T-helper 17 cell (primary cell): Measurements from ENCODE around the gene SCRN3. TPM values are rescaled to one million over a fixed set of nuclear protein-coding genes. Genes with fewer than 3 reads are reported as not detected.
A peak's percentile ranks its signal among the peaks of the same experiment; 100 is the strongest.
"Not testable (repeated sequence)": the region's sequence is repeated elsewhere in the genome, so short reads cannot be mapped to it uniquely, and the experiment has no call there.

ENCODE experiments used
- ATAC-seq: fragments of 150-1000 bp; cut with Tn5 transposase; 2 replicates; pipeline ENCODE4 v1.10.0; 2021; ENCODE audit warnings: mild to moderate bottlenecking, moderate library complexity
- DNase-seq, 3 donors: peaks; one replicate each; pipeline versions ENCODE4 v3.0.0 to v3.0.0-alpha.2; 2020 to 2021
- H3K9me3 ChIP-seq: one replicate; pipeline ENCODE4 v1.7.0; 2013; ENCODE audit warnings: low read length, mild to moderate bottlenecking; ENCODE audit not compliant: control insufficient read depth, poor library complexity, severe bottlenecking
- H3K27ac Mint-ChIP-seq: one replicate; pipeline ENCODE4 v1.8.0; 2022; ENCODE audit warnings: mild to moderate bottlenecking, moderate library complexity, mixed read lengths
- H3K27me3 Mint-ChIP-seq: one replicate; pipeline ENCODE4 v1.8.0; 2022; ENCODE audit warnings: mixed read lengths
- H3K36me3 Mint-ChIP-seq: one replicate; pipeline ENCODE4 v1.8.0; 2022; ENCODE audit warnings: low read depth, mixed read lengths
- H3K4me1 Mint-ChIP-seq: one replicate; pipeline ENCODE4 v1.8.0; 2022; ENCODE audit warnings: mild to moderate bottlenecking, mixed read lengths
- H3K4me3 Mint-ChIP-seq: one replicate; pipeline ENCODE4 v1.8.0; 2022; ENCODE audit warnings: mild to moderate bottlenecking, moderate library complexity, mixed read lengths
- total RNA-seq, 4 donors: library from RNA in 2 of 4; stranded (reverse) in 2 of 4; gene quantifications; one replicate each; pipeline ENCODE4 v1.2.3 and lab custom pipeline; 2022 to 2026

The SCRN3 gene, protein sequence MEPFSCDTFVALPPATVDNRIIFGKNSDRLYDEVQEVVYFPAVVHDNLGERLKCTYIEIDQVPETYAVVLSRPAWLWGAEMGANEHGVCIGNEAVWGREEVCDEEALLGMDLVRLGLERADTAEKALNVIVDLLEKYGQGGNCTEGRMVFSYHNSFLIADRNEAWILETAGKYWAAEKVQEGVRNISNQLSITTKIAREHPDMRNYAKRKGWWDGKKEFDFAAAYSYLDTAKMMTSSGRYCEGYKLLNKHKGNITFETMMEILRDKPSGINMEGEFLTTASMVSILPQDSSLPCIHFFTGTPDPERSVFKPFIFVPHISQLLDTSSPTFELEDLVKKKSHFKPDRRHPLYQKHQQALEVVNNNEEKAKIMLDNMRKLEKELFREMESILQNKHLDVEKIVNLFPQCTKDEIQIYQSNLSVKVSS
- total RNA-seq (10 to 100 TPM in 1 of 2 donors, 1 to 10 TPM in 1; 8.5 to 11.6 TPM), total RNA-seq (lab: John Stamatoyannopoulos, UW) (7.5 to 12.1 reads per million in 2 donors)

- no peaks in the 10 kb centered on the region for H3K9me3 ChIP-seq
- DNase-seq (peak; percentile 62 to 71 (median 64)), ATAC-seq (peak; percentile 90)
- H3K27me3 Mint-ChIP-seq, result no peaks in the 10 kb centered on the region
- peaks cover 25% of the 10 kb centered on the region for H3K4me1 Mint-ChIP-seq
- H3K36me3 Mint-ChIP-seq, result peaks cover 10% of the 10 kb centered on the region
- peak within 1 kb of the TSS; percentile 97 for H3K4me3 Mint-ChIP-seq
- peak within 1 kb of the TSS; percentile 98 for H3K27ac Mint-ChIP-seq
Measured at GRCh38 chr2:174395284-174395968, at the start of gene SCRN3. TSS of gene SCRN3 (plus strand) at chr2:174395730. CDS start at chr2:174398284, 2,554 bp downstream.

DNA sequence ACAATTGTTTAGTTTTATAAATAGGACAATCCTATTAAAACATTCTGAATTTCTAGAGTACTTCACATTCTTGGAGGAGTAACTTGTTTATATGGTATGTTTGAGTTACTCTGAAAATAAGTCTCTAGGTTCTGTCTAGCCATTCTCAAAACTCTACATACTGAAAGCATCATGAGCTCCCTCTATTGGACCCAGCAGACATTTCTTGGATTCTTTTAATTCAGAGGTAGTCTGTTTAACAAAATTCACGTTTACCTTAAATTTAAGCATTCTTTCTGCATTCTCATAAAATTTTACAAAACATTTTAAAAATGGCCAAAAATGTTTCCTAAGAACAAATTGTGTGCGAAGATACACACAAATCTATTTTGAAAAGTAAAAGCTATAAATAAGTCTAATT is 45.5 kb upstream of the SCRN3 start:
- Mint-ChIP-seq H3K36me3 (peaks cover 12% of the 10 kb centered on the region), H3K27ac (no peak overlapping the region), H3K4me1 (no peaks in the 10 kb centered on the region), H3K4me3 (no peak overlapping the region), H3K27me3 (peaks cover 13% of the 10 kb centered on the region)
- no peak for ATAC-seq
- no peak for DNase-seq
- no peaks in the 10 kb centered on the region for H3K9me3 ChIP-seq

DNA sequence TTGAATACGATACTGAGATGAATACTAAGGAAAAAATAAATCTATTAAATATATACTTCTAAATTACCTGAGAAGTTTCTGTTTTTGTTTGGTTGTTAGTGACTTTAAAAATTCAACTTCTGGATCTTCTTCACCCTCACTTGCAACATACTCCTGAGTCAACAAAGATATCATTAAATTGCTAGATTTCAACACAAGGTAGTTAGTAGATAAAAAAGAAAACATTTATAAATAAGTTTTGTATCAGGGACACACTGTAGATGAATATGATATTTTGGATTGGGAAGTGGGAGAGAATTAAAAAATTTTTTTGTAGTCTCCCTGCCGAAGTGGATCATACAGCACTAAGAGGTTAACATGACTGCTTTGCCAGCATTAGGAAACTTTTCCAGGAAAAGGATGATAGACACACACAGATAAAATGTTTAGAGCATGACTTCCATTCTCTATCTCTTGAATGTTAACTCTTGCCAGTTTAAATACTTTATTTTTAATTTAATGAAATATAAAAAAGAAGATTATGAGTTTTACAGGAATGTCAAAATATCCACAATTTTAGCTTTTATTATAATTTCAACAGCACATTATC is 44.8 kb upstream of the SCRN3 start:
- no peak overlapping the region for H3K4me3 Mint-ChIP-seq
- peaks cover 12% of the 10 kb centered on the region for H3K36me3 Mint-ChIP-seq
- H3K27me3 Mint-ChIP-seq, result peaks cover 8% of the 10 kb centered on the region
- ATAC-seq (no peak), DNase-seq (no peak)
- no peak overlapping the region for H3K27ac Mint-ChIP-seq
- no peaks in the 10 kb centered on the region for H3K9me3 ChIP-seq
- H3K4me1 Mint-ChIP-seq, result peaks cover under 1% of the 10 kb centered on the region

GRCh38 chr2:174353004-174353403 is 42.5 kb upstream of the SCRN3 start:
- Mint-ChIP-seq H3K27me3 (no peaks in the 10 kb centered on the region), H3K27ac (no peak overlapping the region), H3K4me3 (no peak overlapping the region), H3K4me1 (peaks cover 3% of the 10 kb centered on the region), H3K36me3 (peaks cover 14% of the 10 kb centered on the region)
- ATAC-seq, result no peak
- no peaks in the 10 kb centered on the region for H3K9me3 ChIP-seq
- DNase-seq, result no peak

DNA sequence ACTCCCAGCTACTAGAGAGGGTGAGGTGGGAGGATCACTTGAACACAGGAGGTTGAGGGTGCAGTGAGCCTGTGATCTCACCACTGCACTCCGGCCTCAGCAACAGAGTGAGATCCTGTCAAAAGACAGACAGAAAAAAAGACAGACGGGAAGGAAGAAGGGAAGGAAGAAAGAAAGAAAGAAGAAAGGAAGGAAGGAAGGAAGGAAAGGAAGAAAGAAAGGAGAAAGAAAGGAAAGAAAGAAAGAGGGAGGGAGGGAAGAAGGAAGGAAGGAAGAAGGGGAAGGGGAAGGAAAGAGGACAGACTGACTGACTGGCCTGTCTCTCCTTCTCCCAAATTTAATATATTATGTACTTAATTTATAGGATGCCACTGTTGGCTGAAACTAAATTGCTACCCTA is 39.2 kb upstream of the SCRN3 start:
- DNase-seq (no peak), ATAC-seq (no peak)
- peaks cover 8% of the 10 kb centered on the region for H3K36me3 Mint-ChIP-seq
- H3K4me1 Mint-ChIP-seq, result peaks cover 5% of the 10 kb centered on the region
- no peaks in the 10 kb centered on the region for H3K9me3 ChIP-seq
- no peaks in the 10 kb centered on the region for H3K27me3 Mint-ChIP-seq
- H3K4me3 Mint-ChIP-seq, result no peak overlapping the region
- peak overlapping the region; percentile 24 for H3K27ac Mint-ChIP-seq

DNA sequence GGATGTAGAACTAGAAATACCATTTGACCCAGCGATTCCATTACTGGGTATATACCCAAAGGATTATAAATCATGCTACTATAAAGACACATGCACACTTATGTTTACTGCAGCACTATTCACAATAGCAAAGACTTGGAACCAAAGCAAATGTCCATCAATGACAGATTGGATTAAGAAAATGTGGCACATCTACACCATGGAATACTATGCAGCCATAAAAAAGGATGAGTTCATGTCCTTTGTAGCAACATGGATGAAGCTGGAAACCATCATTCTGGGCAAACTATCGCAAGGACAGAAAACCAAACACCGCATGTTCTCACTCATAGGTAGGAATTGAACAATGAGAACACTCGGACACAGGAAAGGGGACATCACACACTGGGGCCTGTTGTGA is 35.9 kb upstream of the SCRN3 start:
- not testable (repeated sequence) for H3K9me3 ChIP-seq, H3K27ac Mint-ChIP-seq, H3K4me1 Mint-ChIP-seq, H3K4me3 Mint-ChIP-seq, ATAC-seq, H3K27me3 Mint-ChIP-seq, DNase-seq
- peaks cover 11% of the 10 kb centered on the region for H3K36me3 Mint-ChIP-seq

DNA sequence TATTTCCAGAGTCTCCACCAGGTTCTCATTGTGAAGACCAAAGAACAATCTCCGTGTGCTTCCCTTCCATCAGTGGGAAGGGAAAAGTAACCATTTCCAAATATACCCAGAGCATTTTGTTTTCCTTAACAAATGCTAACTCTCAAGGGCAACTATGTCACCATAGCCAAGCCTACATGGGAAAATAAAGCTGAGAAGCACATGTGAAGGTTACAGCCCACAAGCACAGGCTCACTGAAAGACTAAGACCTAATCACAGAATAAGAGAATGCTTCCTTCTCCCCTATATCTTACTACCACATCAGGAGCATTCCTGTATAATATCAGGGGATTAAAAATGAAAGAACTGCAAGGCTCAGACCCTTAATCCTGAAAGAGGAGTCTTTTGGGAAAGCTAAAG is 32.6 kb upstream of the SCRN3 start:
- no peak overlapping the region for H3K27ac Mint-ChIP-seq
- peaks cover 15% of the 10 kb centered on the region for H3K36me3 Mint-ChIP-seq
- no peak for ATAC-seq
- peaks cover 6% of the 10 kb centered on the region for H3K4me1 Mint-ChIP-seq
- DNase-seq, result no peak
- H3K4me3 Mint-ChIP-seq, result no peak overlapping the region
- no peaks in the 10 kb centered on the region for H3K27me3 Mint-ChIP-seq
- H3K9me3 ChIP-seq, result no peaks in the 10 kb centered on the region

DNA sequence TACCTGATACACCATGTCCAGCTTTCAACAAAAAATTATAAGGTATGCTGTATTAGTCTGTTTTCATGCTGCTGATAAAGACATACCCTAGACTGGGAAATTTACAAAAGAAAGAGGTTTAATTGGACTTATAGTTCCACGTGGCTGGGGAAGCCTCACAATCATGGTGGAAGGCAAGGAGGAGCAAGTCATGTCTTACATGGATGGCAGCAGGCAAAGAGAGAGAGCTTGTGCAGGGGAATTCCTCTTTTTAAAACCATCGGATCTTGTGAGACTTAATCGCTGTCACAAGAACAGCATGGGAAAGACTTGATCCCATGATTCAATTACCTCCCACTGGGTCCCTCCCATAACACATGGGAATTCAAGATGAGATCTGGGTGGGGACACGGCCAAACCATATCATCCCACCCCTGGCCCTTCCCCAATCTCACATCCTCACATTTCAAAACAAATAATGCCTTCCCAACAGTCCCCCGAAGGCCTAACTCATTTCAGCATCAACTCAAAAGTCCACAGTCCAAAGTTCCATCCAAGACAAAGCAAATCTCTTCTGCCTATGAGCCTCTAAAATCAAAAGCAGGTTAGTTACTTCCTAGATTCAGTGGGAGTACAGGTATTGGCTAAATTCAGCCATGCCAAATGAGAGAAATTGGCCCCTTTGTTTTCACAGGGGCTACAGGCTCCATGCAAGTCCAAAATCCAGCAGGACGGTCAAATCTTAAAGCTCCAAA is 31.9 kb upstream of the SCRN3 start:
- H3K36me3 Mint-ChIP-seq, result peaks cover 15% of the 10 kb centered on the region
- DNase-seq, H3K27me3 Mint-ChIP-seq, H3K4me1 Mint-ChIP-seq, H3K4me3 Mint-ChIP-seq, ATAC-seq, H3K9me3 ChIP-seq, H3K27ac Mint-ChIP-seq: not testable (repeated sequence)

- no peaks in the 10 kb centered on the region for H3K9me3 ChIP-seq
- H3K27ac Mint-ChIP-seq, result no peak overlapping the region
- DNase-seq (no peak), ATAC-seq (no peak)
- no peaks in the 10 kb centered on the region for H3K27me3 Mint-ChIP-seq
- peaks cover 18% of the 10 kb centered on the region for H3K36me3 Mint-ChIP-seq
- no peak overlapping the region for H3K4me3 Mint-ChIP-seq
- peaks cover 6% of the 10 kb centered on the region for H3K4me1 Mint-ChIP-seq
Measured at GRCh38 chr2:174364628-174365027, 30.9 kb upstream of the SCRN3 start.

DNA sequence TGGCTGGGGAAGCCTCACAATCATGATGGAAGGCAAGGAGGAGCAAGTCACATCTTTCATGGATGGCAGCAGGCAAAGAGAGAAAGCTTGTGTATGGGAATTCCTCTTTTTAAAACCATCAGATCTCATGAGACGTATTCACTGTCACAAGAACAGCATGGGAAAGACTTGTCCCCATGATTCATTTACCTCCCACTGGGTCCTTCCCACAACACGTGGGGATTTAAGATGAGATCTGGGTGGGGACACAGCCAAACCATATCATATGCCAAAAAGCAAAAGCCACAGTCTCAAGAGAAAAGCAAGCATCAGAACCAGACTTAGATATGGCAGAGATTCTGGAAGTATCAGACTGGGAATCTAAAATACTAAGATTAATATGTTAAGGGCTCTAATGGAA is 30.0 kb upstream of the SCRN3 start:
- Mint-ChIP-seq H3K27ac (no peak overlapping the region), H3K36me3 (peaks cover 18% of the 10 kb centered on the region), H3K4me3 (no peak overlapping the region), H3K4me1 (peaks cover 6% of the 10 kb centered on the region), H3K27me3 (no peaks in the 10 kb centered on the region)
- DNase-seq (no peak), ATAC-seq (no peak)
- H3K9me3 ChIP-seq, result no peaks in the 10 kb centered on the region

DNA sequence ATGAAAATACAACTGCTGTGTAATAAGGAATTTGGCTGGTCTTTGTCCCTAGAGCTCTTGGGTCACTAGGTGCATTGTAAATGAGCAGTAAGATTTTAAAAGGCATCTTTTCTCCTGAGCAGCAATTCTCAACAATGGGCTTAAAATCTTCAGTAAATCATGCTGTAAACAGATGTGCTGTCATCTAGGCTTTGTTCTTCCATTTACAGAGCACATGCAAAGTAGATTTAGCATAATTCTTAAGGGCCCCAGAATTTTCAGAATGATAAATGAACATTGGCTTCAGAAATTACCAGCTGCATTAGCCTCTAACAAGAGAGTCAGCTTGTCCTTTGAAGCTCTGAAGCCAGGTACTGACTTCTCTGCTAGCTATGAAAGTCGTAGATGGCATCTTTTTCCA is 26.8 kb upstream of the SCRN3 start:
- Mint-ChIP-seq H3K4me3 (no peak overlapping the region), H3K27me3 (no peaks in the 10 kb centered on the region), H3K36me3 (peaks cover 14% of the 10 kb centered on the region), H3K4me1 (peaks cover 5% of the 10 kb centered on the region), H3K27ac (peak overlapping the region; percentile 37)
- no peaks in the 10 kb centered on the region for H3K9me3 ChIP-seq
- no peak for DNase-seq
- no peak for ATAC-seq

- H3K27me3 Mint-ChIP-seq, result no peaks in the 10 kb centered on the region
- DNase-seq (no peak), ATAC-seq (no peak)
- peaks cover 3% of the 10 kb centered on the region for H3K4me1 Mint-ChIP-seq
- no peak overlapping the region for H3K4me3 Mint-ChIP-seq
- H3K36me3 Mint-ChIP-seq, result peaks cover 9% of the 10 kb centered on the region
- H3K9me3 ChIP-seq, result no peaks in the 10 kb centered on the region
- no peak overlapping the region for H3K27ac Mint-ChIP-seq
Measured at GRCh38 chr2:174376967-174377366, 18.6 kb upstream of the SCRN3 start.

DNA sequence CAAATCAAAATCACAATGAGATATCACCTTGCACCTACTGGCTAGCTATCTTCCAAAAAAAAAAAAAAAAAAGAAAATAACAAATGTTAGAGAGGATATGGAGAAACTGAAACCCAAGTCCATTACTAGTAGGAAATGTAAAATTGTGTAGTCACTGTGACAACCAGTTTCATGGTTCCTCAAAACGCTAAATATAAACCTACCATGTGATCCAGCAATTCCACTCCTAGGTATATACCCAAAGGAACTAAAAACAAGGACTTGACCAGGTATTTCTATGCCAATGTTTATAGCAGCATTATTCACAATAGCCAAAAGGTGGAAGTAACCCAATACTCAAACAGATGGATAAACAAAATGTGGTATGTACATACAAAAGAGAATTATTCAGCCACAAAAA is 11.7 kb upstream of the SCRN3 start:
- ATAC-seq, result no peak
- Mint-ChIP-seq H3K27ac (no peak overlapping the region), H3K36me3 (peaks cover 2% of the 10 kb centered on the region), H3K4me3 (no peak overlapping the region), H3K27me3 (no peaks in the 10 kb centered on the region), H3K4me1 (peaks cover 11% of the 10 kb centered on the region)
- H3K9me3 ChIP-seq, result no peaks in the 10 kb centered on the region
- no peak for DNase-seq
